NCI-H526 (cell line): ENCODE measurements around the gene SPRR2B.
A peak's percentile ranks its signal among the peaks of the same experiment; 100 is the strongest.
"Not testable (repeated sequence)": the region's sequence is repeated elsewhere in the genome, so short reads cannot be mapped to it uniquely, and the experiment has no call there.

Source experiments
- DNase-seq, 2 experiments: peaks; one replicate each; lab custom pipeline; 2025; lab: John Stamatoyannopoulos, UW

SPRR2B gene

GRCh38 chr1:153032677-153033308, 38.6 kb downstream of the SPRR2B start:
- peak in 1 of 2 experiments; percentile 18 for DNase-seq

DNA sequence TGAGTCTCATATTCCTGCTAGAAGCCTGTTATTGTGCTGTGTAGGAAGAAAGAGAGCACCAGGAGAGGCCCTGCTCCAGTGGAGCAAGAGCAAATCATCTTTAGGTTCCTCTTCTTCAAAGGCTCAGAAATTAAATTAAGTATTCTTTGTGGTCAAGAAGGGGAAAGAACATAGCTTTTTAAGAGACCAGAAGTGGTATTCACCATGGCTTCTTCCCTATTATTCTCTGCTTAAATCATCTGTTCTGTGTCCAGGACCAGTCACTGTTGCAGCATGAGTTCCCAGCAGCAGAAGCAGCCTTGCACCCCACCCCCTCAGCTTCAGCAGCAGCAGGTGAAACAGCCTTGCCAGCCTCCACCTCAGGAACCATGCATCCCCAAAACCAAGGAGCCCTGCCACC, 39.3 kb downstream of the SPRR2B start:
- DNase-seq = no peak

- no peak for DNase-seq
Measured at GRCh38 chr1:153030895-153031294, 40.5 kb downstream of the SPRR2B start, which contains the start of gene SPRR1B. Gene SPRR1B (plus strand): TSS chr1:153031203. CDS start chr1:153032346, 1,143 bp downstream.

- DNase-seq = no peak
Measured at GRCh38 chr1:153028766-153029165, 42.6 kb downstream of the SPRR2B start.

DNA sequence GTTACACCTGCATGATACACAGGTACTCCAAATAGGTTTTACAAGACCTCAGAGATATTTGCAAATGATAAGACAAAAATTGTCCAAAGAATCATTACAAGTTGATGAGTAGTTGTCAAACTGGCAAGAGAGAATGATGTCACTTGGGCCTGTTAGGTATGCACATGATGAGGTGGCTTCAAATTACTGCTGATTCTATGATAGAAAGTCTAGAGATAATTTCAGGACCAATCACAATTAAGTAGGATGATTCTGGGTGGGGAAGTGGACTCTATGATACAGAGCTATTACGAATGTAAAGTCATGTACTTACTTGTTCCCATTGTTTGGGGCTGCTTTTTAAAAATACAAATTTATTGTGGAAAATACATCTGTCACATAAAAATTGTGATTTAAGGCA, 45.6 kb downstream of the SPRR2B start:
- no peak for DNase-seq

DNA sequence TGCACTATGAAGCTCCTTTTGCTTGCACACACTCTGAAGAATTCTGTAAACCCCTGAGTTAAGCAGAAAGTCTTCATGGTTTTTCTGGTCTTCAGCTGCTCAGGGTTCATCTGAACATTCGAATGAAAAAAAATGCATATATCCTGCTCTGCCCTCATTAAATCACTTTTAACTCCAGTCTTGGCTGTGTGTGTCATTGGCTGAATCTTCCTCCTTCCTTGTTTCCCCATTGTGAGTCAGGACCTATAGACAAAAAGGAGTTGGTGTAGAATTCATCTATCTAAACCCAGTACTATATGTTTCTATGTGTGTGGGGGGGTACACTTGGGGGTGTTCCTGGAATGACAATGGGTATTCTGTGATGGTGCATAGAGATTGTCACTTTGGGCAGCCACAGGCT, 47.0 kb downstream of the SPRR2B start:
- DNase-seq = no peak

DNA sequence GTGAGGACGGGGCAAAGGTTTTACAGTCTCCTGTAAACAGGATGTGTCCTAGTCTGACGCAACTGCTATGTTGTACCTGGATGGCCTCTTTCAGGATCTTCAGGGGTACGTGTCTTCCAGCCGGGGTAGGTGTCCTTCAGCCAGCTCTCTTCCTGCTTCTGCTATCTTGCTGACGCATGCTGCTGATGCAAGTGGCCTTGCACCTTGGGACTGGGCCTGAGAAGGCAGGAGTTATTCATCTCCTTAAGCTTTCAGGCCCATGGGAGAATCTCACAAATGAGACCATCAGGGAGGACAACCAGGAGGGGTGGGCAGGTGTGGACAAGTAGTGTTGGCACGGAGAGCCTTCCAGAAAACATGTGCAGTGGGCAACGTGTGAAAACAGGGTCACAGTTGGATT, 48.3 kb downstream of the SPRR2B start:
- DNase-seq = no peak

DNA sequence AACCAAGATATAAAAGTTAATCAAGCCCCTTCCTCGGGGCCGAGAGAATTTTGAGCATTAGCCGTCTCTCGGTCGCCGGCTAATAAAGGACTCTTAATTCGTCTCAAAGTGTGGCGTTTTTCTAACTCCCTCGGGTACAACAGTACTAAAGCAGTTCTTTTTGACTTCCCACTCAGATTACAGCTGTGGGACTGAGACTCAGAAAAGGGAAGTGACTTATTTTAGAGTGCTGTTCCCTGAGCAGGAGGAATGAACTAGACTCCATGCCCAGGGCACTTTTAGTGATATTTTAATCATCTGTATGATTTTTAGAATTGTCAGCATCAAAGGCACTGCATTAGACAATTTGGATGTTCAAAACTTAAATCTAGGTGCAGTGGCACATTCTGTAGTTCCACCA, 49.1 kb downstream of the SPRR2B start:
- not testable (repeated sequence) for DNase-seq

GRCh38 chr1:153021829-153022228, 49.6 kb downstream of the SPRR2B start:
- not testable (repeated sequence) for DNase-seq
